HG02642 (cell line): ENCODE results near the gene SUZ12.
"Not testable (repeated sequence)": the region's sequence is repeated elsewhere in the genome, so short reads cannot be mapped to it uniquely, and the experiment has no call there.

Experiments
- ATAC-seq: cut with Tn5 transposase; IDR thresholded peaks from one replicate; pipeline ENCODE4 v1.9.1; 2021; ENCODE audit warnings: mild to moderate bottlenecking; ENCODE audit not compliant: unreplicated experiment, poor library complexity

SUZ12 gene

DNA sequence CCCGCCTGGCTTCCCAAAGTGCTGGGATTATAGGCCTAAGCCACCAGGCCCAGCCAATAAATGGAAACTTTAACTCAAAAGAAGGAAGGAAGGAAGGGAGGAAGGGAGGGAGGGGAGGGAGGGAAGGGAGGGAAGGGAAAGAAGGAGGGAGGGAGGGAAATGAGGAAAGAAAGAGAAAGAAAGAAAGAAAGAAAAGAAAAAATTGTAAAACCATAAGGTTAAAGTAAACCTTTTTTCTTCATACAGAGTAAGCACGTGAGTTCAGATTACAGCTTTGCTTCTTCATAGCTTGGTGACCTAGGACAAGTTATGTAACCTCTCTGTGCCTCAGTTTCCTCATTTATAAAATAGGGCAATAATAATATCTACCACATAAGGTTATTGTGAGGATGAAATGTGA, 96.4 kb downstream of the SUZ12 start:
- no peak for ATAC-seq

DNA sequence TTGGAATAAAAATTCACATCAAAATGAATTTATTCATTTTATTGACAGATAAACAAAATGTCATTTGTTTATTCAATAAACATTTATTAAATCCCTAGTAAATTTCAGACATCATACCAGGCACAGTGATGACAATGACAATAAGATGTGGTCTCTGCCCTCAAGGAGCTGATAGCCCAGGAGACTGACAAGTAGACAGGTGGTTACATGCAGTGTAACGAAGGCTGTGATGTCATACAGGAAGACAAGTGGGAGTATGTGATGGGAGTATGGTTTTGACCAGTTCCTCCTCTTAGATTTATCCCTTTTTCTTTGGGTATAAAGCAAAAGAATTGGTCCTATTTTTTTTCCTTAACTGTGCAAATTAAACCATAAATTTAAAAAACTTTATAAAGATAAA, 97.0 kb downstream of the SUZ12 start:
- not testable (repeated sequence) for ATAC-seq

DNA sequence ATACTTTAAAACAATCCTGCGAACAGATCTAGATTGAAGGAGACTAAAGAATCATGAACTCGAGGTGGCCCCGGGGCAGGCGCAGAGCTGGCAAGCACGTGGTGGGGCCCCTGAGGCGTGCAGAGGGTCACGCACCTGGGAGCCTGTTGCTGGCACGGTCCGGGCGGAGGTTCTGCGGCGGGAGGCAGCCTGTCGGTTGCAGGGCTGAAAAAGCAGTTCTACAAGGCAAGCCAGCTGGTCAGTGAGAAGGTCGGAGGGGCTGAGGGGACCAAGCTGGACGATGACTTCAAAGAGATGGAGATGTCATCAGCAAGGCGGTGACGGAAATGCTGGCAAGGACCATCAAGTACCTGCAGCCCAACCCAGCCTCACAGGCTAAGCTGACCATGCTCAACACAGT, 103.4 kb downstream of the SUZ12 start:
- not testable (repeated sequence) for ATAC-seq

GRCh38 chr17:32041306-32041875, 104.6 kb downstream of the SUZ12 start:
- ATAC-seq = not testable (repeated sequence)

DNA sequence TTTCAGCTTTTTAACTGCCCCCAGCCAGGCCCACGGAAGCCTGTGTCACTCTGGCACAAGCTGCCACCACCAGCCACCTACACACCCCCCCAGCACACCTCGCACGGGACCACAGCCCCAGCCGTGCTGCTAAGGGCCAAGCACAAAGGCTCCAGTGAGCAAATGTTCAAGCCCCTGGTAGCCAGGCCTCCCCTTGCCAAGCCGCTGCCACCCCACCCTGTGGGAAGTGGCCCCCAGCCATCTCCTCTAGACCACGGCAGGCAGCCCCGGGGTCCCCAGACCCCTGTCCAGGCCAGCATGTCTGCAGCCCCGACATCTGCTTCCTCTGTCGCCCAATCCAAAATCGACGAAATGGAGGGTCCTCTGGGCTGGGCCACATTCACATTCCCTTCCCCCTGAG, 105.5 kb downstream of the SUZ12 start:
- ATAC-seq = not testable (repeated sequence)

- not testable (repeated sequence) for ATAC-seq
Measured at GRCh38 chr17:32045611-32046010, 108.8 kb downstream of the SUZ12 start.

GRCh38 chr17:32047663-32048062, 110.9 kb downstream of the SUZ12 start:
- not testable (repeated sequence) for ATAC-seq
